Fibroblast of pulmonary artery (primary cell): ENCODE data around the gene TARS1.
A peak's percentile ranks its signal among the peaks of the same experiment; 100 is the strongest.

Experiments used
- DNase-seq: peaks from one replicate; pipeline ENCODE4 v3.0.0-alpha.2; 2010; ENCODE audit warnings: low read depth
- H3K4me3 ChIP-seq: replicated peaks from 2 replicates; pipeline ENCODE4 v1.5.1; 2011; ENCODE audit warnings: low read depth, mild to moderate bottlenecking, control low read depth, low read length, moderate library complexity
- TF ChIP-seq, protein P1 (sequence below): IDR thresholded peaks from 2 replicates; pipeline ENCODE4 v1.5.1; 2011; ENCODE audit warnings: mild to moderate bottlenecking, control low read depth, low read length, inconsistent platforms; ENCODE audit errors: missing control alignments

The TARS1 gene

DNA sequence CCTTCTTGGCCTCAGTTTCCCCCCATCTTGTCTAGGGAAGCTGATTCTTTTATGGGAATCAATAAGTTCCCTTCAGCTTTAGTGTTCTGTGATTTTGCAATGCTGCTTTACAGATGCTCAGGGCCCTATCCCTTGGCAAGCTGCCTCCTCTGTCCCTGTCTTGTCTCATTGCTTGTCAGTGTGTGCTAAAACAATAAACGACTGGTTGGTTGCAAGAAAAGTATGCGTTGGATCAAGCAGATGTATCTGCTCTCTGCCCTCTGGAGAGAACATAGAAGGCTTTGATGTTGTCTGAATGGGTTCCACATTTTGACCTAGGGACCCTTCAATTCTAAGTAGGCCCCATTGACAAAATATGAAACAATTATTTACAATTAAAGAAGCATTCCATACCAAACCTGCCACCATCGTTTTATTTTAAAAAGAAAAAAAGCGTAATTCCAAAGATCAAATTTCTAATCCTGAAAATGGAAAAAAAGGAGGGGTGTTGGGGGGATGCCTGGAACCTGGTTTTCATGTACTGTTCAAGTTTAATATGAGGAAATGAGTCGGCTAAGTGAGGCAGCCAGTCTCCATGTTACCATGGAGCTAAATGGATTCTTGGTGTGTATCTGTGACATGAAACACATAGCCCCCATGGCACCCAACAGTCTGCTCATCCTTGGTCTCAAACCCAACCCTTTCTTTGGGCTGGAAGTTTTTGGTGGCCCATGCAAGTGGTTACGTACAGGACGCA, 31.2 kb upstream of the TARS1 start:
- H3K4me3 ChIP-seq, result no peak overlapping the region
- peak; percentile 78 for DNase-seq
- TF ChIP-seq, protein P1, sequence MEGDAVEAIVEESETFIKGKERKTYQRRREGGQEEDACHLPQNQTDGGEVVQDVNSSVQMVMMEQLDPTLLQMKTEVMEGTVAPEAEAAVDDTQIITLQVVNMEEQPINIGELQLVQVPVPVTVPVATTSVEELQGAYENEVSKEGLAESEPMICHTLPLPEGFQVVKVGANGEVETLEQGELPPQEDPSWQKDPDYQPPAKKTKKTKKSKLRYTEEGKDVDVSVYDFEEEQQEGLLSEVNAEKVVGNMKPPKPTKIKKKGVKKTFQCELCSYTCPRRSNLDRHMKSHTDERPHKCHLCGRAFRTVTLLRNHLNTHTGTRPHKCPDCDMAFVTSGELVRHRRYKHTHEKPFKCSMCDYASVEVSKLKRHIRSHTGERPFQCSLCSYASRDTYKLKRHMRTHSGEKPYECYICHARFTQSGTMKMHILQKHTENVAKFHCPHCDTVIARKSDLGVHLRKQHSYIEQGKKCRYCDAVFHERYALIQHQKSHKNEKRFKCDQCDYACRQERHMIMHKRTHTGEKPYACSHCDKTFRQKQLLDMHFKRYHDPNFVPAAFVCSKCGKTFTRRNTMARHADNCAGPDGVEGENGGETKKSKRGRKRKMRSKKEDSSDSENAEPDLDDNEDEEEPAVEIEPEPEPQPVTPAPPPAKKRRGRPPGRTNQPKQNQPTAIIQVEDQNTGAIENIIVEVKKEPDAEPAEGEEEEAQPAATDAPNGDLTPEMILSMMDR, result no peak

DNA sequence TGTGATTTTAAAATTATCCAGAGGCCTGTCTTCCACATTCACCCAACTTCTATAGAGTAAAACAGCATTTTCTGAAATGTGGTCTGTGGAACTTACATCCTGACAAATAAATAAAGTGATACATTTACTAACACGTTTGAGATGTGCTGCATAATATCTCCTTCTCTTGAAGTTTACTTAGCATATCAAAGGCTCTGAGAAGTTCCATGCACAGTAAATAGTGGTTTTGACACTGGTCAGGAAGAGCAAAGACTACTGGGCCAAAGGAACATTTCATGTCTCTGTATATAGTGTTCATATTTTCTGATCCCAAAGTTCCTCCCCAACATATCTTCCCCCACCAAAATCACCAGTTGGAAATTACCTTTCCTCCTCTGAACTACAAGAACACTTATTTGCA, 30.5 kb upstream of the TARS1 start:
- TF ChIP-seq, protein P1, result no peak
- no peak for DNase-seq
- H3K4me3 ChIP-seq, result no peak overlapping the region

DNA sequence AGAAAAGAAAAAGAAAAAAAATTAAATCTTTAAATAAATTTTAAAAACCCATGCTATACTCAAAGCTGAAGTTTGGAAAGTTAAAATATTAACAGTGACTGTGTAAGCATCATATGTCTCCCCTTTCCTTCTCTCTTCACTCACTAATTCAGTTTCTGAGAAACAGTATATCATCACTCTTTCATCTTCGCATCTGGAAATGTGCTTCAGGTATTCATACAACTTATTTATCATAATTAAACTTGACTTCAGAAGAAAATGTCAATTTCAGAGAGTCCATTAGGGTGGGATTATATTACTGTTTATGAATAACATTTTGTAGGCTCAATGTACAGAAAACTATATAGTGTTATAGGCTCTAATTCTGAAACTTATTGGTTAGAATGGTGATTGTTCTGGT, 29.3 kb upstream of the TARS1 start:
- H3K4me3 ChIP-seq, result no peak overlapping the region
- TF ChIP-seq, protein P1, result no peak
- DNase-seq, result no peak

DNA sequence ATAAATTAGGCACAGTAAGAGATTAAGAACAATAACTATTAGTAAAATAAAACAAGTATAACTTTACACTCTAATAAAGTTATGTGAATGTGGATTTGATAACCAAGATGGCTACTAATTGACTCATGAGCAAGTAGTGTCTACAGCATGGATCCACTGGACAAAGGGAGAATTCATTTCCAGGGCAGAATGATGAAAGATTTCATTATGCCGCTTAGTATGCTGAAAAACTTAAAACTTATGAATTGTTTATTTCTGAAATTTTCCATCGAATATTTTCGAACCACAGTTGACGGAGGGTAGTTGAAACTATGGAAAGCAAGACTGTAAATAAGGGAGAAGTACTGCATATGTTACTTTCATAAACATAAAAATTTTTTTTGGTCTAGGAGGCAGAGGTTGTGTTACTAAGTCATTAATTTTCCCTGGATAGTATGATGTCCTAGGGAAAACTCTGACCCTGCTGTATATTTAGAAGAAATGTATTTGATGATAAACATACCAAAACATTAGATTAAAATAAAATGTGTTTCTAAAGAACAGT, 24.9 kb upstream of the TARS1 start:
- no peak for DNase-seq

DNA sequence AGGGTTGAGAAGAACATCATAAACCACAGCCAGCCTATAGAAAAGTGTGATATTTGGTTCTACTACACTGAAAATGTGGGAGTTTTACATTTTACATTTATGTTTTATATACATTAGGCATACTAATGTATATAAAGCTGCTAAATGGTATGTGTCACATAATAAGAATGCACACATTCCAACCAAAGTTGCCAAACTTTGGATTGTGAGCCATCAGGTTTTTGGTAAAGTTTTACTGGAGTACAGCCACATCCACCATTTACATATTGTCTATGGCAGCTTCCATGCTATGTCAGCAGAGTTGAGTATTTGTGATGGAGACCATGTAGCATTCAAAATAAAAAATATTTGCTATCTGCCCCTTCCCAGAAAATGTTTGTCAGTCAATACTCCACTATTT, 23.1 kb upstream of the TARS1 start:
- TF ChIP-seq, protein P1, result no peak
- DNase-seq, result no peak
- no peak overlapping the region for H3K4me3 ChIP-seq

More for the DNA sequence above, 24.9 kb upstream of the TARS1 start:
- H3K4me3 ChIP-seq, result no peak overlapping the region
- TF ChIP-seq, protein P1, result no peak

DNA sequence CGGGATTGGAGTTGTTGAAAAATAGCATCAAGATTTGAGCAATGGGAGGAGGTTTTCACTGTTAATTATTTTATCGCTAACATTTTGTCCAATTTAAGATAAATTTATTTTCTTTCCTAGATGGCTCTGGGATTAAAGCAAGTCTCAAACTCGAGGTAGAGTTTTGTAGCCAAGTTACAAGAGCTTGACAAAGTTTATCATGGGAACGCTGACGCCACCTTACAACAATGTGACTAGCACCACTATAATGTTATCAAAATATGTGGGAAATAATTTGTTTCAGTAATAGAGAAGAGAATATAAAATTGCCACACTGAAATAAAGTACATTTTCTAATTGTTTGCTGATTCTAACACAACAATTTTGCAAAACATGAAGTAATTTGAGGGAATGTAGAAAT, 19.8 kb upstream of the TARS1 start:
- DNase-seq, result no peak
- TF ChIP-seq, protein P1, result no peak
- no peak overlapping the region for H3K4me3 ChIP-seq

DNA sequence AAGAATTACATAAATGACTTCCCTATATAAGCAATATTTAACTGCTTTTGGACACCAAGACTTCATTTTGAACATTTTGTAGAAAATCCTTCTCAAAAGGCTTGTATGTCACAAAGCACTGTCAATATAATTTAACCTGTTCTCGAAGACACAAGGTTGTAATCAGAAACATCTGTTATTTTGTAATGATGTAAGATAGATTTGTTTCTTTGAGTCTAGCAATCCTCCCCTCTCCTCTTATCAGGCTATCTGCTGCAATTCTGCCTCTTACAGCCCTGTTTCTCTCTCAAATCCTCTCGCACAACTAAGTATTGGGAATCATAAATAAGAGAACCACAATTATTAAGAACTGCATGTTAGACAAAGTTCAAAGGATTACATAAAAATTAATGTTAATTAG, 18.6 kb upstream of the TARS1 start:
- DNase-seq, result no peak
- TF ChIP-seq, protein P1, result no peak
- H3K4me3 ChIP-seq, result no peak overlapping the region
